Glutamatergic neuron (in vitro differentiated cells): ENCODE data around the gene PBLD. TPM values are rescaled to one million over a fixed set of nuclear protein-coding genes. Genes with fewer than 3 reads are reported as not detected.

Source experiments
- DNase-seq: peaks from one replicate; pipeline ENCODE4 v3.0.0; 2022
- H3K27ac Mint-ChIP-seq: one replicate; pipeline ENCODE4 v1.8.0; 2020; ENCODE audit warnings: mild to moderate bottlenecking, mixed read lengths, inconsistent platforms; ENCODE audit not compliant: unreplicated experiment
- H3K27me3 Mint-ChIP-seq: one replicate; pipeline ENCODE4 v1.8.0; 2020; ENCODE audit warnings: mild to moderate bottlenecking, moderate library complexity, mixed read lengths, inconsistent platforms; ENCODE audit not compliant: unreplicated experiment
- H3K36me3 Mint-ChIP-seq: one replicate; pipeline ENCODE4 v1.8.0; 2020; ENCODE audit warnings: mild to moderate bottlenecking, mixed read lengths, inconsistent platforms; ENCODE audit not compliant: unreplicated experiment
- H3K4me1 Mint-ChIP-seq: one replicate; pipeline ENCODE4 v1.8.0; 2020; ENCODE audit warnings: mild to moderate bottlenecking, low read depth, mixed read lengths, inconsistent platforms; ENCODE audit not compliant: unreplicated experiment
- H3K4me3 Mint-ChIP-seq: one replicate; pipeline ENCODE4 v1.8.0; 2020; ENCODE audit warnings: mild to moderate bottlenecking, mixed read lengths, inconsistent platforms; ENCODE audit not compliant: unreplicated experiment
- H3K9me3 Mint-ChIP-seq: one replicate; pipeline ENCODE4 v1.8.0; 2020; ENCODE audit warnings: mild to moderate bottlenecking, moderate library complexity, mixed read lengths, inconsistent platforms; ENCODE audit not compliant: unreplicated experiment
- CTCF ChIP-seq: fragments of 200-600 bp; sonication (generic); IDR thresholded peaks from one replicate; pipeline ENCODE4 v1.5.0; 2021; ENCODE audit not compliant: partially characterized antibody, unreplicated experiment
- total RNA-seq: library from RNA; stranded (reverse); fragmentation: NEBNext Ultra II Directional; extraction: Animal tissue kit (Norgen Biotek cat#: 25700); gene quantifications from one replicate; pipeline ENCODE4 v1.2.1, GENCODE V29; 2021; ENCODE audit not compliant: unreplicated experiment

PBLD gene
- total RNA-seq, 1 donor from 2014 or later, result 10.3 TPM

DNA sequence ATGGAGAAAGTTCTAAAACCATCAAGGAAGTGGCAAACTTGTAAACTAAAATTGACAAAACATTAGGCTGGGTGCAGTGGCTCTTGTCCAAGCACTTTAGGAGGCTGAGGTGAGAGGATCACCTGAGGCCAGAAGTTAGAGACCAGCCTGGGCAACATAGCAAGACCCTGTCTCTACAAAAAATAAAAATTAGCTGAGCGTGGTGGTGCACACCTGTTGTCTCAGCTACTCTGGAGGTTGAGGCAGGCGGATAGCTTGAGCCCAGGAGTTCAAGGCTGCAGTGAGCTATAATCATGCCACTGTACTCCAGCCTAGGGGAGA is 30.3 kb downstream of the PBLD start:
- Mint-ChIP-seq H3K4me3 (no peak overlapping the region), H3K36me3 (no peaks in the 10 kb centered on the region), H3K27ac (no peak overlapping the region), H3K4me1 (no peaks in the 10 kb centered on the region), H3K9me3 (no peaks in the 10 kb centered on the region), H3K27me3 (no peaks in the 10 kb centered on the region)
- no peak for DNase-seq
- peak; percentile 12 for TF ChIP-seq CTCF

GRCh38 chr10:68301790-68302502 is 30.8 kb downstream of the PBLD start:
- H3K36me3 Mint-ChIP-seq, result no peaks in the 10 kb centered on the region
- no peak overlapping the region for H3K4me3 Mint-ChIP-seq
- DNase-seq, result no peak
- no peaks in the 10 kb centered on the region for H3K27me3 Mint-ChIP-seq
- no peaks in the 10 kb centered on the region for H3K9me3 Mint-ChIP-seq
- TF ChIP-seq CTCF, result peak; percentile 70
- H3K4me1 Mint-ChIP-seq, result no peaks in the 10 kb centered on the region
- no peak overlapping the region for H3K27ac Mint-ChIP-seq

GRCh38 chr10:68301301-68301700 is 31.4 kb downstream of the PBLD start:
- no peak overlapping the region for H3K27ac Mint-ChIP-seq
- H3K4me3 Mint-ChIP-seq, result no peak overlapping the region

DNA sequence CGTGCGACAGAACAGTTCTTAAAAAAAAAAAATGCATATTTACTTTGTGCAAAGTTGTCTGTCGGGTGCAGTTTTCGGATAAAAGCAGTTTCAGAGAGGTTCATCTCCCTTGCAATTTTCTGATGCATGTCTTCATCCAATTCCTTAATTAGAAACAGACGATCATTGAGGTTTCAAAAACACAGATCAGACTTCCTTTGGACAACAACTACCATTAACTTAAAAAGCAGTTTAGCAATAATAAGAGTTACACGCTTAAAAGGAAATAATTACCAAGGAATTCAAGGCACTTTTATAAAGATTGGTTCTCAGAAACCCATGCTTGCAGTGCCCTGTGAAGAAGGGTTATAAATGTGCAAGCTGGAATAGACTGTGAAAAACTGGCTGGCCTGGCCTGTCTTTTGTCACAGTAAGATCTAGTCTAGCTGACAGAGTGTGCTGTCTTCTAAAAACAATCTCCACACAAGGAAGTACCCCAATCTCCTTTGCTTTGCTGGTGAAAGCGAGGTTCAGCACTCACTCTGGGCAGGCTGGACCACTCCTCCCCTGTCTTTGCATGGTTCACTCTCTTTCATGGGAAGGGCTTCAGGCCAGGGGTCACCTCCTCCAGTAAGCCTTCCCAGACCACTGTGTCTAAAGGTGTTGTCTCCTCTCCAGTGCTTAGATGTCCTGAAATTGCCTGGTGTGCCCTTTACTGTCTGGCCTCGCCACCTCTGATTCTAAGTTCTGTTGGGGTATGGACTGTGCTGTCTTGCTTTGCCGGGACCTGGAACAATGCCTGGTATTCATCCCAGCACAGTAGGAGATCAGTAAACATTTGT is 35.7 kb downstream of the PBLD start:
- Mint-ChIP-seq H3K27me3 (peaks cover 1% of the 10 kb centered on the region), H3K4me3 (no peak overlapping the region), H3K9me3 (no peaks in the 10 kb centered on the region), H3K36me3 (peaks cover 8% of the 10 kb centered on the region), H3K4me1 (no peaks in the 10 kb centered on the region), H3K27ac (no peak overlapping the region)
- no peak for TF ChIP-seq CTCF
- no peak for DNase-seq

More at GRCh38 chr10:68301301-68301700, 31.4 kb downstream of the PBLD start:
- no peaks in the 10 kb centered on the region for H3K36me3 Mint-ChIP-seq
- TF ChIP-seq CTCF, result no peak
- H3K9me3 Mint-ChIP-seq, result no peaks in the 10 kb centered on the region
- no peak for DNase-seq
- no peaks in the 10 kb centered on the region for H3K4me1 Mint-ChIP-seq
- H3K27me3 Mint-ChIP-seq, result peaks cover under 1% of the 10 kb centered on the region

GRCh38 chr10:68290736-68291135 is 42.0 kb downstream of the PBLD start:
- Mint-ChIP-seq H3K9me3 (peaks cover 4% of the 10 kb centered on the region), H3K4me1 (no peaks in the 10 kb centered on the region), H3K27me3 (no peaks in the 10 kb centered on the region), H3K4me3 (no peak overlapping the region), H3K36me3 (peaks cover 14% of the 10 kb centered on the region), H3K27ac (no peak overlapping the region)
- no peak for DNase-seq
- no peak for TF ChIP-seq CTCF
